ENCODE data around the gene CCL25.
A peak's percentile ranks its signal among the peaks of the same experiment; 100 is the strongest.

Gene CCL25

DNA sequence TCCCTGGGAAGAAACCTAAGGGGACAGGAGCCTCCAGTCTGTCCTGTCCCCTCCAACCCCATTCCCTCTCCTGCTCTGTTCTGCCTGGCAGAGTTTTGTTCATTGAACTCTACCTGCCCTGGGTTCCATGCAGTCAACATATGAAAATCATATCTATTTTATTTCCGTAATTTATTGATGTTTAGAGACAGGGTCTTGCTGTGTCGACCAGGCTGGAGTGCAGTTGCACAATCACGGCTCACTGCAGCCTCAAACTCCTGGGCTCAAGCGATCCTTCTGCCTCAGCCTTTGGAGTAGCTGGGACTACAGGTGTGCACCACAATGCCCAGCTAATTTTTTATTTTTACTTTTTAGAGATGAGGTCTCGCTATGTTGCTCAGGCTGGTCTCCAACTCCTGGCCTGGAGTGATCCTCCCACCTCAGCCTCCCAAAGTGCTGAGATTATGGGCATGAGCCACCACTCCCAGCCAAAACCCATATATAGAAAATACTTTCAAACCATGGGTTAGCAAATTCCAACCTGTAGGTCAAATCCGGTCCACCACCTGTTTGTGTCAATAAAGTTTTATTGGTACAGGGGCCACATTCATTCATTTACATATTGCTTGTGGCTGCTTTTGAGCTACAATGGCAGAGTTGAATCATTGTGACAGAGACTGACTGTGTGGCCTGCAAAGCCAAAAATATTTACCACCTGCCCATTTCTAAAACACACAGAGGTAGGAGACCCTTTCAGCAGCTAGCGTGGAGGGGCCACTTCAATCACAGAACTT is 57.5 kb downstream of the CCL25 start:
- TF ChIP-seq CEBPB (IDR thresholded peaks at IDR 0.05), result peak; percentile 19; the same call in 1 of the 2 replicates
- no peak for TF ChIP-seq CREB1 (IDR thresholded peaks at IDR 0.05; ENCODE audit: low read depth)

DNA sequence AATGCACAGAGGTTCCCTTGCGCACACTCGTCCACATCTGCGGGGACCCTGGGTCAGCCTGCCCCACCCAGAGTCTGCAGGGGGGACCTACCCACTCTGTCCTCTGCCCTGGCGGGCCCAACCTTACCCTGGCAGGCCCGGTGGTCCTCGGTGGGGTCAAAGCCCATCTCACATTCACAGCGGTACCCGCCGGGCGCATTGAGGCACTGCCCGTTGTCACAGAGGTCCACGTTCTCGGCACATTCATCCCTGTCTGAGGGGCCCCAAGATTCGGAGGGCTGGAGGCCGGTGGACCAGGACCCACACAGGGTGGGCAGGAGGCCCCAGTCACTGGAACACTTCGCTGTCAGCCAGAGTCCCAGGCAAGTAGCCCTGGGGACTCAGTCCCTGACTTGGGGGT is 58.4 kb downstream of the CCL25 start:
- TF ChIP-seq, protein P1, sequence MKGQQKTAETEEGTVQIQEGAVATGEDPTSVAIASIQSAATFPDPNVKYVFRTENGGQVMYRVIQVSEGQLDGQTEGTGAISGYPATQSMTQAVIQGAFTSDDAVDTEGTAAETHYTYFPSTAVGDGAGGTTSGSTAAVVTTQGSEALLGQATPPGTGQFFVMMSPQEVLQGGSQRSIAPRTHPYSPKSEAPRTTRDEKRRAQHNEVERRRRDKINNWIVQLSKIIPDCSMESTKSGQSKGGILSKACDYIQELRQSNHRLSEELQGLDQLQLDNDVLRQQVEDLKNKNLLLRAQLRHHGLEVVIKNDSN (IDR thresholded peaks at IDR 0.05), result no peak
- TF ChIP-seq TEAD4 (IDR thresholded peaks at IDR 0.05) (no peak), RAD21 (IDR thresholded peaks at IDR 0.05; ENCODE audit: low read depth) (no peak), NFIC (IDR thresholded peaks at IDR 0.05) (no peak), TCF12 (IDR thresholded peaks at IDR 0.05; ENCODE audit: low read depth) (no peak), YY1 (IDR thresholded peaks at IDR 0.05; ENCODE audit: low read depth) (no peak), TAF1 (IDR thresholded peaks at IDR 0.05; ENCODE audit: low read depth) (no peak), CREB1 (IDR thresholded peaks at IDR 0.05; ENCODE audit: low read depth) (no peak), EP300 (IDR thresholded peaks at IDR 0.05; ENCODE audit: borderline replicate concordance) (no peak), CEBPB (IDR thresholded peaks at IDR 0.05) (no peak), ZBTB7A (IDR thresholded peaks at IDR 0.05; ENCODE audit: low read depth) (no peak), FOXM1 (IDR thresholded peaks at IDR 0.05; ENCODE audit: borderline replicate concordance, low read depth) (no peak), EGR1 (IDR thresholded peaks at IDR 0.05) (no peak)
- TF ChIP-seq, protein P2, sequence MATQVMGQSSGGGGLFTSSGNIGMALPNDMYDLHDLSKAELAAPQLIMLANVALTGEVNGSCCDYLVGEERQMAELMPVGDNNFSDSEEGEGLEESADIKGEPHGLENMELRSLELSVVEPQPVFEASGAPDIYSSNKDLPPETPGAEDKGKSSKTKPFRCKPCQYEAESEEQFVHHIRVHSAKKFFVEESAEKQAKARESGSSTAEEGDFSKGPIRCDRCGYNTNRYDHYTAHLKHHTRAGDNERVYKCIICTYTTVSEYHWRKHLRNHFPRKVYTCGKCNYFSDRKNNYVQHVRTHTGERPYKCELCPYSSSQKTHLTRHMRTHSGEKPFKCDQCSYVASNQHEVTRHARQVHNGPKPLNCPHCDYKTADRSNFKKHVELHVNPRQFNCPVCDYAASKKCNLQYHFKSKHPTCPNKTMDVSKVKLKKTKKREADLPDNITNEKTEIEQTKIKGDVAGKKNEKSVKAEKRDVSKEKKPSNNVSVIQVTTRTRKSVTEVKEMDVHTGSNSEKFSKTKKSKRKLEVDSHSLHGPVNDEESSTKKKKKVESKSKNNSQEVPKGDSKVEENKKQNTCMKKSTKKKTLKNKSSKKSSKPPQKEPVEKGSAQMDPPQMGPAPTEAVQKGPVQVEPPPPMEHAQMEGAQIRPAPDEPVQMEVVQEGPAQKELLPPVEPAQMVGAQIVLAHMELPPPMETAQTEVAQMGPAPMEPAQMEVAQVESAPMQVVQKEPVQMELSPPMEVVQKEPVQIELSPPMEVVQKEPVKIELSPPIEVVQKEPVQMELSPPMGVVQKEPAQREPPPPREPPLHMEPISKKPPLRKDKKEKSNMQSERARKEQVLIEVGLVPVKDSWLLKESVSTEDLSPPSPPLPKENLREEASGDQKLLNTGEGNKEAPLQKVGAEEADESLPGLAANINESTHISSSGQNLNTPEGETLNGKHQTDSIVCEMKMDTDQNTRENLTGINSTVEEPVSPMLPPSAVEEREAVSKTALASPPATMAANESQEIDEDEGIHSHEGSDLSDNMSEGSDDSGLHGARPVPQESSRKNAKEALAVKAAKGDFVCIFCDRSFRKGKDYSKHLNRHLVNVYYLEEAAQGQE (IDR thresholded peaks at IDR 0.05; ENCODE audit: low read depth), result no peak
- TF ChIP-seq, protein P3, sequence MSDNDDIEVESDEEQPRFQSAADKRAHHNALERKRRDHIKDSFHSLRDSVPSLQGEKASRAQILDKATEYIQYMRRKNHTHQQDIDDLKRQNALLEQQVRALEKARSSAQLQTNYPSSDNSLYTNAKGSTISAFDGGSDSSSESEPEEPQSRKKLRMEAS (IDR thresholded peaks at IDR 0.05), result no peak

DNA sequence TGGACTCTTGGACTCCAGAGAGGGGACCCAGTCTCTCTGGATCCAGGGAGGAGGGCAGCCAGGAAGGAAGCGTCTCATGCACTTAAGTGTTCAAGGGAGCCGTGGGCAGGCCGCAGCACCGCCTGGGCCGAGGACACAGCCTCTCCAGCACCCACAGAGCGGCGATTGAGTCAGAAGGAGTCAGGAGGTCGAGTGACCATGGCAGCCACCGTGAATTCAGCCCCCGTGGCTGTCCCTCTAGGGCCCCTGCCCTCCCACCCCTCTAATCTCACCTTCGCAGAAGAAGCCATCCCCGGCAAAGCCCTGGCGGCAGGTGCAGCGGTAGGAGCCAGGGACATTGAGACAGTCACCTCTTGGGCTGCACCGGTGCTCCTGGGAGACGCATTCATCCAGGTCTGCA is 58.8 kb downstream of the CCL25 start:
- TF ChIP-seq YY1 (IDR thresholded peaks at IDR 0.05; ENCODE audit: low read depth) (no peak), NFIC (IDR thresholded peaks at IDR 0.05) (no peak), FOXM1 (IDR thresholded peaks at IDR 0.05; ENCODE audit: borderline replicate concordance, low read depth) (no peak), CEBPB (IDR thresholded peaks at IDR 0.05) (no peak), TAF1 (IDR thresholded peaks at IDR 0.05; ENCODE audit: low read depth) (no peak), CREB1 (IDR thresholded peaks at IDR 0.05; ENCODE audit: low read depth) (no peak), TCF12 (IDR thresholded peaks at IDR 0.05; ENCODE audit: low read depth) (no peak), ZBTB7A (IDR thresholded peaks at IDR 0.05; ENCODE audit: low read depth) (no peak), TEAD4 (IDR thresholded peaks at IDR 0.05) (no peak), EP300 (IDR thresholded peaks at IDR 0.05; ENCODE audit: borderline replicate concordance) (no peak), EGR1 (IDR thresholded peaks at IDR 0.05) (no peak)
- TF ChIP-seq, protein P3 (IDR thresholded peaks at IDR 0.05), result no peak
- TF ChIP-seq, protein P1 (IDR thresholded peaks at IDR 0.05), result no peak
- TF ChIP-seq, protein P2 (IDR thresholded peaks at IDR 0.05; ENCODE audit: low read depth), result no peak

All from Ishikawa (cell line).